A549 treated with GW870086 at 1 μM for 4 hours (cell line): Measurements from ENCODE around the gene KCNS3. TPM values are rescaled to one million over a fixed set of nuclear protein-coding genes. Genes with fewer than 3 reads are reported as not detected.

Experiments
- total RNA-seq: library from RNA; stranded (reverse); fragments of 200-300 nt; extraction: Qiagen RNA extraction; gene quantifications from 5 replicates; pipeline ENCODE4 v1.2.3, GENCODE V29; 2022; ENCODE audit warnings: low read depth

The KCNS3 gene, protein sequence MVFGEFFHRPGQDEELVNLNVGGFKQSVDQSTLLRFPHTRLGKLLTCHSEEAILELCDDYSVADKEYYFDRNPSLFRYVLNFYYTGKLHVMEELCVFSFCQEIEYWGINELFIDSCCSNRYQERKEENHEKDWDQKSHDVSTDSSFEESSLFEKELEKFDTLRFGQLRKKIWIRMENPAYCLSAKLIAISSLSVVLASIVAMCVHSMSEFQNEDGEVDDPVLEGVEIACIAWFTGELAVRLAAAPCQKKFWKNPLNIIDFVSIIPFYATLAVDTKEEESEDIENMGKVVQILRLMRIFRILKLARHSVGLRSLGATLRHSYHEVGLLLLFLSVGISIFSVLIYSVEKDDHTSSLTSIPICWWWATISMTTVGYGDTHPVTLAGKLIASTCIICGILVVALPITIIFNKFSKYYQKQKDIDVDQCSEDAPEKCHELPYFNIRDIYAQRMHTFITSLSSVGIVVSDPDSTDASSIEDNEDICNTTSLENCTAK
- total RNA-seq, result 1.1 to 1.5 TPM (median 1.3 TPM) in 5 replicates

DNA sequence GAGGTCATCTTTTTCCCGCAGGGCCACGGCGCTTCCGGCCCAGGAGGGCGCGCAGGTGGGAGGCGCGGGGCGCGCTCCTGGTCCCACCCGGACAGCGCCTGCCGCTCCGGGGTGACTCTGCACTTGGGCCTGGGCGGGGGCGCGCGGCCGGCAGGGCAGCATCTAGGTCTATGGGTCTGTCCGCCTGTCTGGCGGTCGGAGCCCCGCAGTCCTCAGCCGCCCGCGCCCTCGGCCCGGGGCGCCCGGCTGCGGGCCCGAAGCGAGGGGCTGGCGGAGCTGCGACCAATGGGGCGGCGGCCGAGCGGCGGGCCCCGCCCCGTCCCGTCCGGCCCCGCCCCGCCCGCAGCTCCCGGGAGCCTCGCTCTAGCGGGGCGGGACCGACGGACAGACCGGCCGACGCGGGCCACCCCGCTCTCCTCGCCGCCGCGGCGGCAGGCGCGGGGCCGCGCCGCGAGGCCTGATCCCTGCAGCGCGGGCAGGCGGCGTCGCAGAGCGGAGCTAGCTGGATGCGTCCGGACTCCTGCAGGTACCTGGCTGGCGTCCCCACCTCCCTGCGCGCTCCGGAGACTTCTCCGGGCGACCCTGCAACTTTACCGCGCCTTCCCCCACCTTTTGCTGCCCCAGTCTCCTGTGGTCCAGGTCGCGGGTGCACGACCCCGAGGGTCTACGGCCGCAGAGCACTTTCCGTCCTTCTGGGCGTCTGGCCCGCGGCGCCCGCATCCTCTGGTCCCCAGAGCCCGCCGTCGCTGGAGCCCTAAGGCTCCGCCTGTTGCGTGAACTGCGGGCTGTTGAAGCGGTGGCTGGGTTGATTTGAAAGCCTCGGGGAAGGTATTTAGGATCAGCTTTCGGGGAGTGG, at the start of gene KCNS3:
Gene KCNS3, plus strand, starts transcription at position 387 of the 856 bp plus-strand sequence. CDS start 52,342 bp downstream, outside the sequence.

Other genes with a start within 250 kb of the KCNS3 start
- 22.6 to 33.4 TPM (median 30.2 TPM) in 5 replicates for gene SMC6, start 124.9 kb upstream of the KCNS3 start, total RNA-seq
- 8.9 to 14.4 TPM (median 12.9 TPM) in 5 replicates for gene GEN1, start 124.5 kb upstream of the KCNS3 start, total RNA-seq
- not detected in 5 replicates for gene MSGN1, start 62.2 kb upstream of the KCNS3 start, total RNA-seq